ENCODE results near the gene SELENOS.

SELENOS gene

GRCh38 chr15:101309436-101310160 lies 32.3 kb upstream of the SELENOS start:
- Histone ChIP-seq H3K27ac (ENCODE audit: insufficient read depth in 1 of 2, low read depth in 1 of 2, low read length in 2 of 2, poor library complexity in 1 of 2, severe bottlenecking in 2 of 2) (no peak overlapping the region), H3K27me3 (replicated peaks in 2 of 5; ENCODE audit: control insufficient read depth in 4 of 5, insufficient read depth in 5 of 5, low read length in 4 of 5) (peaks cover 0 to 62% (median 7%) of the 10 kb centered on the region in 5 experiments), H3K9me3 (ENCODE audit: control extremely low read depth in 1 of 5, control insufficient read depth in 4 of 5, insufficient read depth in 2 of 5, low read depth in 1 of 5, low read length in 4 of 5) (no peaks in the 10 kb centered on the region), H3K4me3 (ENCODE audit: control insufficient read depth in 1 of 7, extremely low read depth in 1 of 7, insufficient read depth in 4 of 7, low read depth in 2 of 7, low read length in 6 of 7) (no peak overlapping the region), H3K4me1 (ENCODE audit: control extremely low read depth in 1 of 4, control insufficient read depth in 4 of 4, insufficient read depth in 4 of 4, low read length in 3 of 4) (no peaks in the 10 kb centered on the region), H3K36me3 (ENCODE audit: control insufficient read depth in 4 of 4, insufficient read depth in 4 of 4, low read length in 3 of 4) (no peaks in the 10 kb centered on the region)
- DNase-seq: no peak
- 92% methylated on average over 25 of the region's 26 CpGs for WGBS (ENCODE audit: insufficient coverage)
- POLR2A ChIA-PET: no interaction called here
- CTCF ChIA-PET: interaction anchor here (0.8 to 2.3 kb wide), 3 partner anchors 9 to 332 kb away, joined by 3 to 11 read pairs (median 8); no protein-coding TSS in a partner anchor

DNA sequence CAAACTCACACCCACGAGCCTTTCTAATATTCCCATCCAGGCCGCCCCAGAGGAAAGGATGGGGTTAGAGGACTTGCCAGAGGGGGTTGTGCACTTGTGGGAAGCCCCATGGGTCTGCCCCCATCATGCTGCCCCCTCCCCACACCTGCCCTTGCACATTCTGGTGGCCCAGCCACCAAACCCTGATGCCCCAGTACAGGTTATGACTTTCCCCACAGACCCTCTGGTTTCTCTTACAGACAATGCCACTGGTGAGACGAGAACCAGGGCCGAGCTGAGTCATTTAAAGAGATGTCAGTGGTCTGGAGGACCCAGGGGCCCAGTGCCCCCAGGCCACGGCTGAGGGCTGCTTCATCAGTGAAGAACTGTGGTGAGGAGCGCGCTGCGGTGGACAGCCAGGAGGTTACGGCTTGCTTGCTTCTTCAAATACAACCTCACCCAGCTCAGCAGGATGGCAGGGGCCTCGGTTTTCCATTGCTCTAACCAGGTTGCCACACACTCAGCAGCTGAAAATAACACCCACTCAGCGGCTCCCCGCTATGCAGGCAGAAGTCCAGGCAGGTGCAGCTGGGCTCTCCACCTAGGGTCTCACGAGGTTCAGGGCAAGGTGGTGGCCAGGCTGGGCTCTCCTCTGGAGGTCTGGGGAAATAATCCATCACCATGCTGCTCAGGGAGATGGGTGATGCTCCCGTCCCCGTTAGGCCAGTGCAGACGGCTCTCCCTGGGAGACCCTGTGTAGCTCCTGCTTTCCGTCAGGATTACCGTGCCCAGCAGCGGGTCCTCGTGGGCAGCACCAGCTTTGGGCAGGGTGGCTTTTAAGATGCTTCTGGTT lies 31.5 kb upstream of the SELENOS start:
- Histone ChIP-seq H3K27ac (ENCODE audit: insufficient read depth in 1 of 2, low read depth in 1 of 2, low read length in 2 of 2, poor library complexity in 1 of 2, severe bottlenecking in 2 of 2) (no peak overlapping the region), H3K9me3 (ENCODE audit: control extremely low read depth in 1 of 5, control insufficient read depth in 4 of 5, insufficient read depth in 2 of 5, low read depth in 1 of 5, low read length in 4 of 5) (no peaks in the 10 kb centered on the region), H3K27me3 (replicated peaks in 2 of 5; ENCODE audit: control insufficient read depth in 4 of 5, insufficient read depth in 5 of 5, low read length in 4 of 5) (peaks cover 0 to 62% (median 7%) of the 10 kb centered on the region in 5 experiments), H3K36me3 (ENCODE audit: control insufficient read depth in 4 of 4, insufficient read depth in 4 of 4, low read length in 3 of 4) (no peaks in the 10 kb centered on the region), H3K4me3 (ENCODE audit: control insufficient read depth in 1 of 7, extremely low read depth in 1 of 7, insufficient read depth in 4 of 7, low read depth in 2 of 7, low read length in 6 of 7) (no peak overlapping the region), H3K4me1 (ENCODE audit: control extremely low read depth in 1 of 4, control insufficient read depth in 4 of 4, insufficient read depth in 4 of 4, low read length in 3 of 4) (no peaks in the 10 kb centered on the region)
- CTCF ChIA-PET: interaction anchor here (0.9 to 2.3 kb wide), 3 partner anchors 9 to 332 kb away, joined by 3 to 11 read pairs (median 8); no protein-coding TSS in a partner anchor
- WGBS (ENCODE audit: insufficient coverage): 94% methylated on average over 15 of the region's 20 CpGs
- POLR2A ChIA-PET: no interaction called here
- DNase-seq: no peak

GRCh38 chr15:101307897-101308603 lies 30.8 kb upstream of the SELENOS start:
- H3K4me1 ChIP-seq (ENCODE audit: control extremely low read depth in 1 of 4, control insufficient read depth in 4 of 4, insufficient read depth in 4 of 4, low read length in 3 of 4): no peaks in the 10 kb centered on the region
- no peak for DNase-seq
- peaks cover 0 to 61% (median 10%) of the 10 kb centered on the region in 5 experiments for H3K27me3 ChIP-seq (replicated peaks in 2 of 5; ENCODE audit: control insufficient read depth in 4 of 5, insufficient read depth in 5 of 5, low read length in 4 of 5)
- H3K4me3 ChIP-seq (ENCODE audit: control insufficient read depth in 1 of 7, extremely low read depth in 1 of 7, insufficient read depth in 4 of 7, low read depth in 2 of 7, low read length in 6 of 7): no peak overlapping the region
- H3K9me3 ChIP-seq (ENCODE audit: control extremely low read depth in 1 of 5, control insufficient read depth in 4 of 5, insufficient read depth in 2 of 5, low read depth in 1 of 5, low read length in 4 of 5): no peaks in the 10 kb centered on the region
- no peak overlapping the region for H3K27ac ChIP-seq (ENCODE audit: insufficient read depth in 1 of 2, low read depth in 1 of 2, low read length in 2 of 2, poor library complexity in 1 of 2, severe bottlenecking in 2 of 2)
- 91% methylated on average over 13 of the region's 16 CpGs for WGBS (ENCODE audit: insufficient coverage)
- POLR2A ChIA-PET: no interaction called here
- CTCF ChIA-PET: interaction anchor here (0.9 to 2.3 kb wide), 4 partner anchors 10 to 333 kb away, joined by 3 to 11 read pairs (median 6); no protein-coding TSS in a partner anchor
- no peaks in the 10 kb centered on the region for H3K36me3 ChIP-seq (ENCODE audit: control insufficient read depth in 4 of 4, insufficient read depth in 4 of 4, low read length in 3 of 4)

GRCh38 chr15:101307048-101307896 lies 30.0 kb upstream of the SELENOS start:
- ChIA-PET POLR2A (no interaction called here), CTCF (interaction anchor here (0.8 to 6.2 kb wide), 10 partner anchors 10 to 348 kb away, joined by 3 to 40 read pairs (median 5); no protein-coding TSS in a partner anchor)
- Histone ChIP-seq H3K4me1 (ENCODE audit: control extremely low read depth in 1 of 4, control insufficient read depth in 4 of 4, insufficient read depth in 4 of 4, low read length in 3 of 4) (no peaks in the 10 kb centered on the region), H3K4me3 (ENCODE audit: control insufficient read depth in 1 of 7, extremely low read depth in 1 of 7, insufficient read depth in 4 of 7, low read depth in 2 of 7, low read length in 6 of 7) (no peak overlapping the region), H3K27me3 (replicated peaks in 2 of 5; ENCODE audit: control insufficient read depth in 4 of 5, insufficient read depth in 5 of 5, low read length in 4 of 5) (peaks cover 0 to 66% (median 10%) of the 10 kb centered on the region in 5 experiments), H3K27ac (ENCODE audit: insufficient read depth in 1 of 2, low read depth in 1 of 2, low read length in 2 of 2, poor library complexity in 1 of 2, severe bottlenecking in 2 of 2) (no peak overlapping the region), H3K36me3 (ENCODE audit: control insufficient read depth in 4 of 4, insufficient read depth in 4 of 4, low read length in 3 of 4) (no peaks in the 10 kb centered on the region), H3K9me3 (ENCODE audit: control extremely low read depth in 1 of 5, control insufficient read depth in 4 of 5, insufficient read depth in 2 of 5, low read depth in 1 of 5, low read length in 4 of 5) (no peaks in the 10 kb centered on the region)
- DNase-seq: no peak
- WGBS (ENCODE audit: insufficient coverage): 92% methylated on average over 20 of the region's 24 CpGs

DNA sequence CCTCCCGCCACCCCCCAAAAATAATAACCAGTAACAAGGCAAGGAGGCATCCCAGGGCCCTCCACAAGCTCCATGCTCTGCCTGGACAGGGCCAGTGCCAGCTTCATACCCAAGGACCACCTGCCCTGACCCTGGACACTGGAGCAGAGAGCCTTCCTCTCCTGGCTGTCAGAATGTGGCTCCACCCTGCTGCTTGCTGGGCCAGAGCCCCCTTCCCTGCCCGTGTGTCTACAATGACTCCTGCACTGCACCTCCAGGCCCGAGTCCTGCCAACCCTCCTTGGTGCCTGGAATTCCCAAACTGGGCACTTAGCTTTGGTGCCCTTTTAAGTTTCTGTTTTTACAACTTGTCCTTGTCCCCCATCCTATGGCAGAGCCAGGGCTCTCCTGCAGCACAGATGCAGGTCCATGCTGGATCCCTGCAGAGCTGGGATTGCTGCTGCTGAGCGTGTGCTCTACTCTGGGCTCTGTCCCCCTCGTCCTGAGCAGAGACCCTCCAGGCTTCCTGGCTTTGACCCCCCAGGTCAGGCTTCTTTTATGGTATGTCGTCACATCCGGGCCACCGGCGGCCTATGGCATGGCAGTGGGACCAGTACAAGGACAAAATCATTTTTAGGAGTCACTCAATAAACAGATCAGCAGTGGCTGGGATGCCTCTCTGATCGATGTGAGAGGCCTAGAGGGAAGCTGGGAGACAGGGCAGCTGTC lies 29.2 kb upstream of the SELENOS start:
- ChIA-PET CTCF (interaction anchor here (0.8 to 6.2 kb wide), 7 partner anchors 9 to 349 kb away, joined by 3 to 40 read pairs (median 3); no protein-coding TSS in a partner anchor), POLR2A (no interaction called here)
- H3K4me3 ChIP-seq (ENCODE audit: control insufficient read depth in 1 of 7, extremely low read depth in 1 of 7, insufficient read depth in 4 of 7, low read depth in 2 of 7, low read length in 6 of 7): no peak overlapping the region
- DNase-seq: no peak
- no peak overlapping the region for H3K27ac ChIP-seq (ENCODE audit: insufficient read depth in 1 of 2, low read depth in 1 of 2, low read length in 2 of 2, poor library complexity in 1 of 2, severe bottlenecking in 2 of 2)
- WGBS (ENCODE audit: insufficient coverage): 96% methylated on average over 10 of the region's 10 CpGs
- no peaks in the 10 kb centered on the region for H3K4me1 ChIP-seq (ENCODE audit: control extremely low read depth in 1 of 4, control insufficient read depth in 4 of 4, insufficient read depth in 4 of 4, low read length in 3 of 4)
- no peaks in the 10 kb centered on the region for H3K36me3 ChIP-seq (ENCODE audit: control insufficient read depth in 4 of 4, insufficient read depth in 4 of 4, low read length in 3 of 4)
- peaks cover 0 to 66% (median 10%) of the 10 kb centered on the region in 5 experiments for H3K27me3 ChIP-seq (replicated peaks in 2 of 5; ENCODE audit: control insufficient read depth in 4 of 5, insufficient read depth in 5 of 5, low read length in 4 of 5)
- no peaks in the 10 kb centered on the region for H3K9me3 ChIP-seq (ENCODE audit: control extremely low read depth in 1 of 5, control insufficient read depth in 4 of 5, insufficient read depth in 2 of 5, low read depth in 1 of 5, low read length in 4 of 5)

DNA sequence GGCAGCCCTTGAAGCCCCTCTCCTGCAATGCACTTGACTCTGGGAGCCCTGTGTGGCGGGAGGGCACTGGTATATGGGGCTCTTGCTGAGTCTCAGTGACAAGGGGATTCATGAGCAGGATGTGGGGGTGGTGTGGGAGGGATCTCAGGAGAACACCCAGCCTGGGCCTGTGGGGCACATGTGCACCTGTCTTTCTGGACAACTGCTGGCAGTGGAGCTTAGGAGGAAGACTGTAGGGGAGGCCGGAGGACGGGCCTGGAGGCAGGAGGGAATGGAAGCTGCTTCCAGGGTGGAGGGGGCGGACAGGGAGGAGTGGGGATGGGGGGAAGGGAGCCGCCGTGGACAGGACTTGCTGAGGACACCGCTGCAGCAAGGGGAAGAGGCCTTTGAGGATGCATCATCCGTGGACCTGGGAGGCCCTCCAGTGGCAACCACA lies 28.6 kb upstream of the SELENOS start:
- Histone ChIP-seq H3K9me3 (ENCODE audit: control extremely low read depth in 1 of 5, control insufficient read depth in 4 of 5, insufficient read depth in 2 of 5, low read depth in 1 of 5, low read length in 4 of 5) (no peaks in the 10 kb centered on the region), H3K27me3 (replicated peaks in 2 of 5; ENCODE audit: control insufficient read depth in 4 of 5, insufficient read depth in 5 of 5, low read length in 4 of 5) (peaks cover 0 to 66% (median 10%) of the 10 kb centered on the region in 5 experiments), H3K4me3 (ENCODE audit: control insufficient read depth in 1 of 7, extremely low read depth in 1 of 7, insufficient read depth in 4 of 7, low read depth in 2 of 7, low read length in 6 of 7) (no peak overlapping the region), H3K36me3 (ENCODE audit: control insufficient read depth in 4 of 4, insufficient read depth in 4 of 4, low read length in 3 of 4) (no peaks in the 10 kb centered on the region), H3K27ac (ENCODE audit: insufficient read depth in 1 of 2, low read depth in 1 of 2, low read length in 2 of 2, poor library complexity in 1 of 2, severe bottlenecking in 2 of 2) (no peak overlapping the region), H3K4me1 (ENCODE audit: control extremely low read depth in 1 of 4, control insufficient read depth in 4 of 4, insufficient read depth in 4 of 4, low read length in 3 of 4) (no peaks in the 10 kb centered on the region)
- CTCF ChIA-PET: interaction anchor here (1.5 to 6.2 kb wide), 4 partner anchors 13 to 337 kb away, joined by 3 to 40 read pairs (median 8); no protein-coding TSS in a partner anchor
- 94% methylated on average over 5 of the region's 8 CpGs for WGBS (ENCODE audit: insufficient coverage)
- no peak for DNase-seq
- POLR2A ChIA-PET: no interaction called here
